Right forelimb (tissue), 1 donor: ENCODE measurements around the gene PCNX2.

Experiments used
- DNase-seq: peaks from one replicate; pipeline ENCODE4 v3.0.0-alpha.2; 2018

Gene PCNX2

GRCh38 chr1:233295237-233295974 is at the start of gene PCNX2:
Gene PCNX2, minus strand, starts transcription at chr1:233295725. Its CDS starts 247 bp downstream, at chr1:233295478.
- DNase-seq, result peak; percentile 64

GRCh38 chr1:233343262-233343661 is 47.7 kb upstream of the PCNX2 start:
- DNase-seq, result no peak

- DNase-seq, result no peak
Measured at GRCh38 chr1:233342086-233342485, 46.6 kb upstream of the PCNX2 start.

GRCh38 chr1:233340966-233341516 is 45.5 kb upstream of the PCNX2 start:
- no peak for DNase-seq

- DNase-seq, result no peak
Measured at GRCh38 chr1:233340031-233340555, 44.6 kb upstream of the PCNX2 start.

DNA sequence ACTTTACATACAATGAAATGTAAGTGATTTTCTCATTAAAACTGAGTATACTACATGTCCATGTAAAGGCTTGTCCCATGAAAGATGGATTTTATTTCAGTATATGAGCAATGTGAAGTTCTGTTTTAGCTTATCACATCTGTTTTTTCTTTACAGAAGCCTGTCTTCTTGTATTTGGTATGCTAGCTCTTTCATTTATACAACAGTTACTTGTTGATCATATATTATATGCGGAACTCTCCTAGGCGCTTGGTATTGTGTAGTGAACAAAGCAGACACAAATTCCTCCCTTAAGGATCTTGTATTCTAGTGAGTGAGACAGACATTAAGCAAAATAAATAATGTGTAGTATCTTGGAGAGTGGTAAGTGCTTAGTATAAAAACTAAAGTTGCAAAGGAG is 42.6 kb upstream of the PCNX2 start:
- no peak for DNase-seq

DNA sequence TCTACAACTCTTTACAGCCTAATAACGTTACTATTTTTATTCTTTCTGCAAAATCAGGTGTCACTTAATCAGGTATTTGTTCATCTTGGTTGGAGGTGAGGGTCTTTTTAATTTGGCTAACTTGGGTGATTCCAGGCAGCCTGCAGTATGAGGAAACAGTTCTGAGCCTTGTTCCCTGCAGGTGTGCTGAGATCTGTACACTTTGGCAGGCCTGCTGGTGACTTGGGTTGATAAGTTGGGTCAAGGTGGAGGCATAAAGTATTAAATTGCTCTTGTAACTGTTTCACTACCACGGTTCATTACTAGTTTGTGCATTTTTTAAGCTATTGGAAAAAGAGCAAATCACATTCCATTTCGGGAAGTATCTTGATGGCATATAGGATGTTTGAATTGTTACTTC is 42.0 kb upstream of the PCNX2 start:
- DNase-seq, result no peak

- DNase-seq, result no peak
Measured at GRCh38 chr1:233336554-233337456, 41.3 kb upstream of the PCNX2 start.

DNA sequence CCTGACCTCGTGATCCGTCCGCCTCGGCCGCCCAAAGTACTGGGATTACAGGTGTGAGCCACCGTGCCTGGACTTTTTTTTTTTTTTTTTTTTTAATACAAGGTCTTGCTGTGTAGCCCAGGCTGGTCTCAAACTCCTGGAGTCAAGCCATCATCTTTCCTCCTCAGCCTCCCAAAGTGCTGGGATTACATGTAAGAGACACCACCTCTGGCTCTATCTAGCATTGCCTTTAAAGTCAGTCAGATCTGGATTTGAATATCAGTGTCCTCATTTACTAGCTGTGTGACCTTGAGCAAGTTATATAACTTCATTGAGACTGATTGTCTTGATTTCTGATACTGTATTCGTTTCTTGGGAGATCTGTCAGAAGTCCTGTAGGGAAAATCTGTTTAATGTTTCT is 38.6 kb upstream of the PCNX2 start:
- no peak for DNase-seq

DNA sequence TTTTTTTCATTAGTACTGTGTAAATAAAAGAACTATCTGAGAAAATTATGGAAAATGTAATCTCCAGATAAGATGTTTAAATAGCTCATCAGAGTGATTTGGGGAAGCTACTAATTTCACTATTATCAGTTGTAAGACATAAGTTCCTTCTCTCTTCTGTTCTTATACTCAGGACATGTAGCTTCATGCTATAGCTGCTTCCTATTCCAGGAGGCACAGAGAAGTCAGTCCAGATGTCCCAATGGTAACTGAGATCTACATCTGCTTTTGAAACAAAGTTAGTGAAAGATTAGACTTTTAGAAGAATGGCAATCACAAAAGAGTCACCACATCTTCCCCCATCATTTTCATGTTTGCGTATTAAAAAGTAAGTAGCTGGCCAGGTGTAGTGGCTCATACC is 37.6 kb upstream of the PCNX2 start:
- DNase-seq, result no peak

- DNase-seq, result no peak
Measured at GRCh38 chr1:233331676-233332519, 36.4 kb upstream of the PCNX2 start.

DNA sequence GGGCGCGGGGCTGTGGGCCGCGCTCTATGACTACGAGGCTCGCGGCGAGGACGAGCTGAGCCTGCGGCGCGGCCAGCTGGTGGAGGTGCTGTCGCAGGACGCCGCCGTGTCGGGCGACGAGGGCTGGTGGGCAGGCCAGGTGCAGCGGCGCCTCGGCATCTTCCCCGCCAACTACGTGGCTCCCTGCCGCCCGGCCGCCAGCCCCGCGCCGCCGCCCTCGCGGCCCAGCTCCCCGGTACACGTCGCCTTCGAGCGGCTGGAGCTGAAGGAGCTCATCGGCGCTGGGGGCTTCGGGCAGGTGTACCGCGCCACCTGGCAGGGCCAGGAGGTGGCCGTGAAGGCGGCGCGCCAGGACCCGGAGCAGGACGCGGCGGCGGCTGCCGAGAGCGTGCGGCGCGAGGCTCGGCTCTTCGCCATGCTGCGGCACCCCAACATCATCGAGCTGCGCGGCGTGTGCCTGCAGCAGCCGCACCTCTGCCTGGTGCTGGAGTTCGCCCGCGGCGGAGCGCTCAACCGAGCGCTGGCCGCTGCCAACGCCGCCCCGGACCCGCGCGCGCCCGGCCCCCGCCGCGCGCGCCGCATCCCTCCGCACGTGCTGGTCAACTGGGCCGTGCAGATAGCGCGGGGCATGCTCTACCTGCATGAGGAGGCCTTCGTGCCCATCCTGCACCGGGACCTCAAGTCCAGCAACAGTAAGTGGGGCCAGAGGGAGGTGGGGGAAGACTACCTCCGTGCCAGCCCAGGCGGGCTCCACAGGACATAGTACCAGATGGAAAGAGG is 32.8 kb upstream of the PCNX2 start:
- DNase-seq, result no peak

DNA sequence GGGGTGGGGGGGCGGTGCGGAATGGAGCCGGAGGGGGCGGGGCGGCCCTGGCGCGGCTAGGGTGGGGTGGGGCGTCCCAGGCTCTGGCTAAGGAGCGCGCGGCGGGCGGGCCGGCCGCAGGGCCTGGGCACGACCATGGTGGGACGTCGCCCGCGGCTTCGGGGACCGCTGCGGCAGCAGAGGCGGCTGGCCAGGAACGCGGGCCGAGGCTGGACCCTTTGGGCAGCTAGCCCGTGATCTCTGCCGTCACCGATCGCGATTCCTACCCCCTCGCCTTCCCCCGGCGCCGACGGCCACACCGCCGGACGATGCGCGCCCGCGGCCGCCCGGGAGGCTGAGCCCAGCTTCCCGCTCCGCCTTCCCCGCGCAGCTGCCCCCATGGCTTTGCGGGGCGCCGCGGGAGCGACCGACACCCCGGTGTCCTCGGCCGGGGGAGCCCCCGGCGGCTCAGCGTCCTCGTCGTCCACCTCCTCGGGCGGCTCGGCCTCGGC is 32.2 kb upstream of the PCNX2 start, which contains the start of gene MAP3K21:
MAP3K21 (plus strand) TSS at position 74 of the 491 bp plus-strand sequence; CDS start at position 379, 305 bp downstream.
- DNase-seq, result peak; percentile 48

GRCh38 chr1:233326811-233327650 is 31.5 kb upstream of the PCNX2 start:
- peak; percentile 53 for DNase-seq

DNA sequence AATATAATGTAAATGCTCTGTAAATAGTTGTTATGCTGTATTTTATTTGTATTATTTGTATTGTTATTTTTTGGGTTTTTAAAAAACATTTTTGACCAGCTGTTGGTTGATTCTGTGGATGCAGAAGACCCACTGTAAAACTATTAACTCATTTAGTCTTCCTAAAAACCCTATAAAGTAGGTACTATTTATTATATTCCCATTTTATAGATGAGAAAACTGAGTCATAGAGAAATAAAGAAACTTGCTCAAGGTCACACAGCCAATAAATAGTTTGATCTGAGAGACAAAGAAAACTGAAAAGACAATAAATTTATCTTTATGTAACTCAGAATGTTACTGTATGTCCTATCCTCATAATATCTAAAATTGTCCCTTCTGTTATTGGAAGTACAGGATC is 30.8 kb upstream of the PCNX2 start:
- no peak for DNase-seq

- DNase-seq, result no peak
Measured at GRCh38 chr1:233323718-233324117, 28.2 kb upstream of the PCNX2 start.

DNA sequence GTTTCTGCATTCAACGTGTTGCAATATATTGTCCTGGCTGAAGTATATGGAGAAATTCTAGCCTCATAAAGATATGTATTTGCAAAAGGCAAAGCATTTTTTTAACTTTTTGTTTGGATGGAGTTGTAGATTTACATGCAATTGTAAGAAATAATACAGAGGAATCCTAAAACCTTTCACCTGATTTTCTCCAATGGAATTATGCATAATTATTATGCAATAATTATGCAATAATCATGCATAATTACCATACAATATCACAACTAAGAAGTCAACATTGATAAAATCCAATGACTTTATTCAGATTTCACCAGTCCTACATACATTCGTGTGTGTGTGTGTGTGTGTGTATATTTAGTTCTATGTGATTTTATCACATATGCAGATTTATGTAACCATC is 24.5 kb upstream of the PCNX2 start:
- no peak for DNase-seq

DNA sequence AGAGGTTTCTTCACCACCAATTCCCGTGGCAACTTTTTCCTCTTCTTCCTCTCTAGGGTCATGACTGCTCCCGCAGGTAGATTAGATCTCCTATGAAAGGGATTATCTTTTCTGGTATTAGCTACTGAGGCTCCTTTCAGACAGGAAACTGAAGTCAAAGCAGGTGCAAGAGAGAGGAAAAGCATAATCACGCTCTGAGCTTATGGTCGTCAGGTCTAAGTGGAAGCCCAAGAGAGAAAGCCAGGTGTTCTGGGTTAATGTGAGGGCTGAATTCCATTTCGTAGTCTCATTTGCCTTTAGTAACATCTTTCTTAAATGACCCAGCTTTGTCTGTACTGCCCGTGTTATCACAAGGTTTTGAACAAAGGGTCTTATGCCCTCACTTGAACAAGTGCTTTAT is 23.7 kb upstream of the PCNX2 start:
- no peak for DNase-seq

- DNase-seq, result no peak
Measured at GRCh38 chr1:233316473-233316872, 20.9 kb upstream of the PCNX2 start.

DNA sequence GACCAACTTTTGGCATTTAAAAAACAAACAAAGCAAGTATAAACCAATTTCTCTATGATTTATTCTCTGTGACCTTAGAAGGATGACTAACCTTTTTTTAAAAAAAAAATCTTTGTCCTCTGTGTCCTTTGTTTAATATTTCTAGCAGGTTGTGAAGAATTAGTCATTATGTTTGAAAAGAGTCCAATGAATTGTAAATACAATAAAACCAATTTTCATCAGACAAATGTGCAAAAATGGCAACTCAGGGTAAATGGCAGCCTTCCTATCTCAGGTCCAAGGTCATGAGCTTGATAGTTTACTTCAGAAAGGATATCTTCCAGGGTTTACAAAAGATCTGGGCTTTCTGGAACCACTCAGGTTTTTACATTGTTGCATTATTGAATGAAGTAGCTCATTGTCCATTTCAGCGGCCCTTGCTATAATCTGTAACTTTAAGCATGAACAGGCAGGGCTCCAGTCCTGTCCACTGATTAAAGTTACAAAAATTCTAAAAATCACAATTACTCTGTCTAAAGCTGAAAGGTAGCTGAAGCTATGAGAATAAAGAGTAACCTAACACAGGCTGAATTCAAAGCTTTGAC is 20.3 kb upstream of the PCNX2 start:
- DNase-seq, result no peak
